GM03348 (cell line): ENCODE results near the gene HK1.

ENCODE experiments used
- DNase-seq: peaks from one replicate; pipeline ENCODE4 v3.0.0; 2012; ENCODE audit warnings: low spot score

Gene HK1

GRCh38 chr10:69404786-69405185, 126.5 kb downstream of the HK1 start:
- DNase-seq, result no peak

- no peak for DNase-seq
Measured at GRCh38 chr10:69405221-69405620, 126.9 kb downstream of the HK1 start.

- DNase-seq, result no peak
Measured at GRCh38 chr10:69406302-69406811, 128.1 kb downstream of the HK1 start.

- DNase-seq, result no peak
Measured at GRCh38 chr10:69406816-69407580, 128.7 kb downstream of the HK1 start.

GRCh38 chr10:69407621-69408301, 129.5 kb downstream of the HK1 start:
- DNase-seq, result no peak

GRCh38 chr10:69408318-69409175, 130.3 kb downstream of the HK1 start:
- peak; percentile 97 for DNase-seq

- DNase-seq, result no peak
Measured at GRCh38 chr10:69409176-69409495, 130.8 kb downstream of the HK1 start.

- no peak for DNase-seq
Measured at GRCh38 chr10:69409968-69410367, 131.7 kb downstream of the HK1 start.

GRCh38 chr10:69410487-69410886, 132.2 kb downstream of the HK1 start:
- DNase-seq, result no peak

GRCh38 chr10:69411476-69411875, 133.2 kb downstream of the HK1 start:
- DNase-seq, result no peak

GRCh38 chr10:69412232-69412790, 134.0 kb downstream of the HK1 start:
- no peak for DNase-seq

- peak; percentile 86 for DNase-seq
Measured at GRCh38 chr10:69413221-69413865, 135.0 kb downstream of the HK1 start.

GRCh38 chr10:69414036-69415018, 136.0 kb downstream of the HK1 start:
- DNase-seq, result no peak

GRCh38 chr10:69415049-69415448, 136.8 kb downstream of the HK1 start:
- DNase-seq, result no peak

- no peak for DNase-seq
Measured at GRCh38 chr10:69415951-69416350, 137.7 kb downstream of the HK1 start.

GRCh38 chr10:69416695-69417094, 138.4 kb downstream of the HK1 start, which contains the start of gene TACR2:
Gene TACR2, minus strand, starts transcription at chr10:69416918. Its CDS starts 595 bp downstream, at chr10:69416323.
- no peak for DNase-seq

- no peak for DNase-seq
Measured at GRCh38 chr10:69417542-69417941, 139.2 kb downstream of the HK1 start.

- no peak for DNase-seq
Measured at GRCh38 chr10:69418052-69418752, 139.9 kb downstream of the HK1 start.

GRCh38 chr10:69419096-69419743, 140.9 kb downstream of the HK1 start:
- DNase-seq, result no peak
